GM18508 (cell line): ENCODE results near the gene CARF.
"Not testable (repeated sequence)": the region's sequence is repeated elsewhere in the genome, so short reads cannot be mapped to it uniquely, and the experiment has no call there.

Experiments used
- ATAC-seq: cut with Tn5 transposase; IDR thresholded peaks from one replicate; pipeline ENCODE4 v1.9.1; 2021; ENCODE audit warnings: moderate number of reproducible peaks; ENCODE audit not compliant: insufficient read depth, unreplicated experiment

The CARF gene

DNA sequence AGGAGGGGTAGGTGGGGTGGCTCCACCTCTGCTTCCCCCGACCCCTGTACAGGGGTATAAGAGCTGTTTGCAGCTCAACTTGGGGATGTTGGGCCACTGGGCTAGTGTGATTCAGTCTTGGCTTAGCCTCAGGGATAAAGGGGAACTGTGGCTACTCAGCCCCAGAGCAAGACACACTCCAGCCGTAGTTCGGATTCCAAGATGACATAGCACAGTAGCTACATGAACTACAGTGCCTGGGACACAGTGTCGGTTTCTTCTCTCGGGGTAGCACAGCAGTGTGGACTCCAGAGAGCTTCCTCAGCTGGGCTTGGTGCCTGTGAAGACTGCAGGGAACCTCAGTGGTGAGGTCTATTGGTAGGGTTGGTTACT is 21.1 kb downstream of the CARF start:
- no peak for ATAC-seq

GRCh38 chr2:202933958-202934357 is 21.9 kb downstream of the CARF start:
- no peak for ATAC-seq

DNA sequence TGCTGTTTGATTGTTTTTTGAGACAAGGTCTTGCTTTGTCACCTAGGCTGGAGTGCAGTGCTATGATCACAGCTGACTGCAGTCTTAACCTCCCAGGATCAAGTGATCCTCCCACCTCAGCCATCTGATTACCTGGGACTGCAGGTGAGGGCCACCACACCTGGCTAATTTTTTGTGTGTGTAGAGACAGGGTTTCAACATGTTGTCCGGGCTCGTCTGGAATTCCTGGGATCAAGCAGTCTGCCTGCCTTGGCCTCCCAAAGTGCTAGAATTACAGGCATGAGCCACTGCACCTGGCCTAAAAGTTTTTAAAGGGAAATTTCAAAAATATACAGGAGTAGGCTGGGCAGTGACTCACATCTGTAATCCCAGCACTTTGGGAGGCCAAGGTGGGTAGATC is 22.4 kb downstream of the CARF start:
- no peak for ATAC-seq

- no peak for ATAC-seq
Measured at GRCh38 chr2:202938960-202939359, 26.9 kb downstream of the CARF start.

GRCh38 chr2:202941771-202942170 is 29.7 kb downstream of the CARF start:
- no peak for ATAC-seq

DNA sequence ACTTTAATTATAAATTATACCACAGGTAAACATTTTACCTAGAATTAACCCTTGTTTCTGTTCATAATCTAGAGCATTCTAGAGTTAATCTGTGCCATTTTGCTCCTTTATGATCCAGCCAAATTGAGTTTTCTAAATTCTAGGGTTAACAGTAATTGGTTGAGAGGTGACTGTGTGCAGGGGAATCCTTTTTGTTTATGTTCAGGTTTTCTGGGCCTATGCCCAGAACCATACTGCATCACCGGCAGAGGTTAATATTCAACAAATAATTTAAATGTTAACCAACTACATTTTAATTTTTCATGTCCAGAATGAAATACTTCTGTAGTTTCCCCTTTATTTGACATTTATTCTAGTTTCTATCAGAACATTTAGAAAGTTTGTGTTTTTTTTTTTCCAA is 32.3 kb downstream of the CARF start:
- no peak for ATAC-seq

- ATAC-seq: no peak
Measured at GRCh38 chr2:202944816-202945215, 32.7 kb downstream of the CARF start.

DNA sequence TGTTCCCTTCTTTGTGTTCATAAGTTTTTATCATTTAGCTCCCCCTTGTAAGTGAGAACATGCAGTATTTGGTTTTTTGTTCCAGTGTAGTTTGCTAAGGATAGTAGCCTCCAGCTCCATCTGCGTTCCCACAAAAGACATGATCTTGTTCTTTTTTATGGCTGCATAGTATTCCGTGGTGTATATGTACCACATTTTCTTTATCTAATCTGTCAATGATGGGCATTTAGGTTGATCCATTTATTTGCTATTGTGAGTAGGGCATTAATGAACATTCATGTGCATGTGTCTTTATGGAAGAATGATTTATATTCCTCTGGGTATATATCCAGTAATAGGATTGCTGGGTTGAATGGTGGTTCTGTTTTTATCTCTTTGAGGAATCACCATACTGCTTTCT is 33.4 kb downstream of the CARF start:
- ATAC-seq: no peak

- not testable (repeated sequence) for ATAC-seq
Measured at GRCh38 chr2:202949333-202949732, 37.3 kb downstream of the CARF start.

DNA sequence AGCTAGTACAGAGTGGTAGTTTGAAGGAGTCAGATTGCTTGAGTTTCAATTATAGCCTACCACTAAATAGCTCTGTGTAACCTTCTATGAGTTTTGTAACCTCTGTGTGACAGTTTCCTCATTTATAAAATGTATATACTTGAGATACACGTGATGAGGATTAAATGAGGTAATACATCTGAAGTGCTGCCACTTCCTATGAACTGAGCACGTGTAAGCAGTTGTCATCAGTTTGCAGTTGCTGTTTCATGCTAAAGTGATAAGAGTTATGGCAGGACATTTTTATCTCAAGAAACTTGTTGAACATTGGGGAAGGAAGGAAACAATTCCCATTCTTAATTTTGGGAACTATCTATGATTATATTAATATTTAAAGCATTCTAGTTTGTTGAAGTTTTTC is 38.5 kb downstream of the CARF start:
- ATAC-seq: no peak

DNA sequence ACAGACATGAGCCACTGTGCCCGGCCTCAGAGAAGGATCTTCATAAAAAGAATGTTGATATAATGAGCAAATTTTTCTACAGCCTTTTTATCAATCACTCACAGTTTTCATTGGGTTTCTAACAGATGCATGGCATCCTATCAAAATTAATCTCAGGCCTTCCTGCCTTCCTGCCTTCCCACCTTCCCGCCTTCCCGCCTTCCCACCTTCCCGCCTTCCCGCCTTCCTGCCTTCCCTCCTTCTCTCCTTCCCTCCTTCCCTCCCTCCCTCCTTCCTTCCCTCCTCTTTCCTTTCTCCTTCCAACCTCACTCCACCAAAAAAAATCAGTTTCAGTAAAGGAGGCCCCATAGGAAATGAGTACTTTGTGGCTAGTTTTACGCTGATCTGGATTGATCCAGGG is 48.4 kb downstream of the CARF start:
- no peak for ATAC-seq

DNA sequence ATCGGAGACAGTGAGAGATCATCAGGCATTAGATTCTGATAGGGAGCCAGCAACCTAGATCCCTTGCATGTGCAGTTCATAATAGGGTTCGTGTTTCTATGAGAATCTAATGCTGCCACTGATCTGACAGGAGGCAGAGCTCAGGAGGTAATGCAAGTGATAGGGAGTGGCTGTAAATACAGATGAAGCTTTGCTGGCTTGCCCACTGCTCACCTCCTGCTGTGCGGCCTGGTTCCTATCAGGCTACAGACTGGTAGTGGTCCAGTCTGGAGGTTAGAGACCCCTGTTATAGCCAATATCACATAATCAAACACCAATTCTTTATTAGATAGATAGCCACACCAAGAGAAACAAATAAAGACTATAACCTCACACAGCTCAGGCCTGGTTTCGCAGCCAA is 51.6 kb downstream of the CARF start:
- no peak for ATAC-seq

DNA sequence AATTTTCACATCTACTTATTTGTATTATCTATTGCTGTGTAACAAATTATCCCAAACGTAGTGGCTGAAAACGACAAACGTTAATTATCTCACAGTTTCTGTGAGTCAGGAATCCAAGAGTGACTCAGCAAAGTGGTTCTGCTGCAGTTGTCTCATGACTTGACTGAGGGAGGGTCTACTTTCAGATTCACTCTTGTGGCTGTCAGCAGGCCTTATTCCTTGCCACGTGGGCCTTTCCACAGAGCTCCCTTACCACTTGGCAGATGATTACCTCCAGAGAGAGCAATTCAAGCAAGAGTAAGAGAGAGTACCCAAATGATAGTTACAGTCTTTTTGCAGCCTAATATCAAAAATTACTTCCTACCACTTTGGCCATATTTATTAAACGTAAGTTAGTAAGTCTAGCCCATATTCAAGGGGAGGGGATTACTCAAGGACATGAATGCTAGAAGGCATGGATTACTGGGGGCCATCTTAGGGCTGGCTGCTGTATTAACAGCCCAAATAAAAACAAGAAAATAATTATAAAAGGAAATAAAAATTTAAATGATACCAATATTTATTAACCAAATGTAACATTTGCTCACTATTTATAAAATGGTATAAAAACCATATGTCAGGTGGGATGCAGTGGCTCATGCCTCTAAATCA is 53.9 kb downstream of the CARF start:
- peak; percentile 72 for ATAC-seq

DNA sequence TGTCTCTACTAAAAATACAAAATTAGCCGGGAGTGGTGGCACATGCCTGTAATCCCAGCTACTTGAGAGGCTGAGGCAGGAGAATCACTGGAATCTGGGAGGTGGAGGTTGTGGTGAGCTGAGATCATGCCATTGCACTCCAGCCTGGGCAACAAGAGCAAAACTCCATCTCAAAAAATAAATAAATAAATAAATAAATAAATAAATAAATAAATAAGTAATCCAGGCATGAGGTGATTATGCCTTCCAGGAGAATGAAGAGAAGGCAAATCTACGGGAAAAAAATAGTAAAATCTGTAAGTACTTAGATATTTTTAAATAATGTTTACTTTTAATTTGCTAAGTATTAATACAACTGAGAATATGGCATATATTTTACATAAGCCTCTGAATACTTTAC is 57.3 kb downstream of the CARF start:
- ATAC-seq: not testable (repeated sequence)

DNA sequence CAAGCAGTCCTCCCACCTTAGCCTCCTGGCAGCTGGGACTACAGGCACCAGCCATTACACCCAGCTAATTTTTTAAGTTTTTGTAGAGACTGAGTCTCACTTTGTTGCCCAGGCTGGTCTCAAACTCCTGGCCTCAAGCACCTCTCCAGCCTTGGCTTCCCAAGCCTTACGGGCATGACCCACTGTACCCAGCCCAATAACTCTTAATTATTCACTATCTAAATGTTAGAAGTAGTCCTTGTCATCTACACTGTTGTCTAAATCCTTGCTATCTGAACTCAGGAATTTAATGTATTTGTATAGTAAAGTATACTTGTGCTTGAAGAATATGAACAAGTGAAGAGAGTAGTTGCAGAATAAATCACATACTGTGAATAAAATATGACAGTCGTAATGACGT is 64.7 kb downstream of the CARF start:
- ATAC-seq: no peak

DNA sequence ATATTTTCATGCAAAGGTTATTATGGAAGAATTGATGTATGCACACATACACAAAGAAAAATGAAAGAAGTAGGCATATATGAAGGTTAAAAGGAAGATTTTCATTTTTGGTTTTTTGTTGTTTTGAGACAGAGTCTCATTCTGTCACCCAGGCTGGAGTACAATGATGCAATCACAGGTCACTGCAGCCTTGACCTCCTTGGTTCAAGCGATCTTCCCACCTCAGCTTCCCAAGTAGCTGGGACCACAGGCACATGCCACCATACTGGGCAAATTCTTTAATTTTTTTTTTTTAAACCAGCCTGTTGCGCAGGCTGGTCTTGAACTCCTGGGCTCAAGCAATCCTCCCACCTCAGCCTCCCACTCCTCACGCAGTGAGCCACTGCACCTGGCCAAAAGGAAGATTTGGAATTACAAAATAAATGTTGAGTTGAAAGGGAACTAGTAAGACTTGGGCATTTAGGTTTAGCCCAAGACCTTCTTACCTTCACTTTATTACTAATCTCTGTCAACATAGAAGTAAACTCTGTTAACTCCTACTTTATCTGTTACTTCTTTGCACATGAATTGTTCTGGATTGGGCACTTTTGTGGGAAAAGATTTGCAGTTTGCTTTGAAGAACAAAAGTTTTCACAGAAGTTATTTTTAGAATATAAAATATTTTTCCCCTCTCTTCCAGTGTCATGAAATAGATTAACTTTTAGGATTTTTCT is 70.9 kb downstream of the CARF start:
- ATAC-seq: no peak

GRCh38 chr2:202989749-202990148 is 77.7 kb downstream of the CARF start:
- no peak for ATAC-seq

GRCh38 chr2:202990501-202990900 is 78.4 kb downstream of the CARF start:
- no peak for ATAC-seq

DNA sequence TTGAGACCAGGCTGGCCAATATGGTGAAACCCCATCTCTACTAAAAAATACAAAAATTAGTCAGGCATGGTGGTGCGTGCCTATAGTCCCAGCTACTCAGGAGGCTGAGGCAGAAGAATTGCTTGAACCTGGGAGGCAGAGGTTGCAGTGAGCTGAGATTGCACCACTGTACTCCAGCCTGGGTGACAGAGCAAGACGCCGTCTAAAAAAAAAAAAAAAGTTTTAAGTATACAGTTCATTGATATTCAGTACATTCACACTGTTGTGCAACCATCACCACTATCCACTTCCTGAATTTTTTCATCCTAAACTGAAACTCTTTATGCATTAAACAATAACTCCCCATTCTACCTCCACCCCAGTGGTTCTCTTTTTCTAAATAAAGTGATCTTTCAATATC is 85.0 kb downstream of the CARF start:
- ATAC-seq: not testable (repeated sequence)

DNA sequence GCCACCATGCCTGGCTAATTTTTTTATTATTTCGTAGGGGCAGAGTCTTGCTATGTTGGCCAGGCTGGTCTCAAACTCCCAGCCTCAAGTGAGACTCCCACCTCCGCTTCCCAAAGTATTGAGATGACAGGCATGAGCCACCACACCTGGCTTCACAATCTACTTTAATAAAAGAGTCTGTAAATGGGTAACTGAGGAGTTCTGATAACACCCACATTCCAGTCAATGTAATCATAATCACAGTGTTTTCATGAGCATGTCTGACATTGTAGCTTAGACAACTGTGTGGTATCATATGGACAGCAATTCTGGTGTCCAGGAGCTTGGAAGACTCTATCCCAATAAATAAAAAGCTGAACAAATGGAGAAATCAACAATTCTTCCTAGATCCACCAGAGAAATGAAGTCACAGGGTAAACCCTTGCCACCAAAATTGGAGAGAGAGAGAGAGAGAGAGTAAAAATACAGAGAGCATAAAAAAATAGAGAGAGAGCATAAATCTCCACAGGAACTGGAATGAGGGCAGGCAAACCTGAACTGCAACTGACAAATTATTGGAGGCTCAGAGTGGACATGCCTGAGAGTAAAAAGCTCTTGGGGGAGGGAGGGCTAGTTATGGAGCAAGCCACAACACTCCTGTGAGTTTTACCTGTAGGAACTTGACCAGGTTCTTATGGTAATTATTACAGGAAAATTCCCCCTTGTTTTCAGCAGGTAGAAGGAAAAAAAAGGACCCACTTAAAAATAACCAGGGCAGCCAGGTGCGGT is 90.2 kb downstream of the CARF start:
- no peak for ATAC-seq

DNA sequence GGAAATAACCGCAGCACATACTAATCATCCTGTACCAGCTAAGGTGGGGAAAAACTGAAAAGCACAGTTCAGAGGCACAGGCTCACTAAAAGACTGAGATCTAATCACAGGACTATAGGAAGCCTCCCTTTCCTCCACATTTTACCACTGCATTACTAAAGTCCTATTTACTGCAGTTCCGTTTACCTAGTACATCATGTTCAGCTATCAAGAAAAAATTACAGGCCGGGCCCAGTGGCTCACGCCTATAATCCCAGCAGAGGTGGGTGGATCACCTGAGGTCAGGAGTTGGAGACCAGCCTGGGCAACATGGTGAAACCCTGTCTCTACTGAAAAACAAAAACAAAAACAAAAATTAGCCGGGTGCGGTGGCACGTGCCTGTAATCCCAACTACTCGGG is 91.6 kb downstream of the CARF start:
- no peak for ATAC-seq
